GM12878 (cell line): Measurements from ENCODE around the gene TUT4. TPM values are rescaled to one million over a fixed set of nuclear protein-coding genes. Genes with fewer than 3 reads are reported as not detected.

Experiments used
- ATAC-seq: fragments of 200-7000 bp; cut with Tn5 transposase; 3 replicates; pipeline ENCODE4 v1.9.1; 2020; ENCODE audit warnings: mild to moderate bottlenecking, moderate library complexity
- Bru-seq: library from RNA; stranded (reverse); fragments of 400-500 nt; gene quantifications from one replicate; lab custom pipeline; 2021; lab: Mats Ljungman, UMichigan
- BruChase-seq, 2 experiments: library from RNA; stranded (reverse); fragments of 400-500 nt; gene quantifications; one replicate each; lab custom pipeline; 2021; lab: Mats Ljungman, UMichigan
- BruUV-seq: library from RNA; stranded (reverse); fragments of 400-500 nt; replicated peaks from 2 replicates; lab custom pipeline; 2021; lab: Mats Ljungman, UMichigan
- CTCF ChIA-PET: fragments of 300-600 bp; sonication (Branson Sonifier 250); formaldehyde crosslinking; extraction: SDS; loops from one replicate; lab custom pipeline; 2021; ENCODE audit warnings: inconsistent platforms; lab: Yijun Ruan, JAX
- POLR2A ChIA-PET: fragments of 350-600 bp; formaldehyde crosslinking; extraction: SDS; loops from one replicate; lab custom pipeline; 2021; ENCODE audit warnings: inconsistent platforms; lab: Charles Lee
- RAD21 ChIA-PET: fragments of 300-600 bp; sonication (Branson Sonifier 250); formaldehyde crosslinking; loops from one replicate; lab custom pipeline; 2023; ENCODE audit warnings: antibody characterized with exemption; ENCODE audit not compliant: unreplicated experiment; lab: Charles Lee
- SMC1A ChIA-PET: fragments of 300-600 bp; sonication (Branson Sonifier 250); formaldehyde crosslinking; loops from one replicate; lab custom pipeline; 2023; ENCODE audit not compliant: unreplicated experiment, uncharacterized antibody; lab: Charles Lee
- DNase-seq: peaks from one replicate; pipeline ENCODE4 v3.0.0-alpha.2; 2011; ENCODE audit warnings: low read depth, low spot score
- FAIRE-seq: peaks from 3 replicates; lab custom pipeline; 2011; peaks lifted over from hg19 to GRCh38; lab: Jason Lieb, UNC
- H2AFZ ChIP-seq: 2 replicates; pipeline ENCODE4 v1.6.0; 2011; ENCODE audit warnings: low read depth, low read length, control low read depth; ENCODE audit not compliant: control insufficient read depth
- H3K27ac ChIP-seq: 2 replicates; pipeline ENCODE4 v1.5.1; 2011; ENCODE audit warnings: control low read depth; ENCODE audit not compliant: control insufficient read depth, insufficient read depth
- H3K27me3 ChIP-seq, 2 experiments: replicated peaks in 1 of 2; 2 replicates each; pipeline versions ENCODE4 v1.6.0 to v1.6.1; 2011; ENCODE audit warnings: low read length in 1 of 2; ENCODE audit not compliant: control insufficient read depth in 2 of 2, insufficient read depth in 2 of 2
- H3K36me3 ChIP-seq, 2 experiments: 2 replicates each; pipeline ENCODE4 v1.5.1; 2011; ENCODE audit warnings: low read length in 1 of 2; ENCODE audit not compliant: control insufficient read depth in 2 of 2, insufficient read depth in 2 of 2
- H3K4me1 ChIP-seq: 2 replicates; pipeline ENCODE4 v1.6.1; 2011; ENCODE audit warnings: mild to moderate bottlenecking, low read length, moderate library complexity, mixed read lengths; ENCODE audit not compliant: control insufficient read depth, insufficient read depth
- H3K4me2 ChIP-seq: 2 replicates; pipeline ENCODE4 v1.6.0; 2011; ENCODE audit warnings: control low read depth; ENCODE audit not compliant: control insufficient read depth, insufficient read depth
- H3K4me3 ChIP-seq: fragments of 200-600 bp; sonication (generic); 2 replicates; pipeline ENCODE4 v1.5.1; 2016
- H3K79me2 ChIP-seq: 2 replicates; pipeline ENCODE4 v1.6.0; 2011; ENCODE audit warnings: low read length; ENCODE audit not compliant: control insufficient read depth, insufficient read depth
- H3K9ac ChIP-seq: 2 replicates; pipeline ENCODE4 v1.8.0; 2011; ENCODE audit warnings: low read length, control low read depth, mixed read lengths; ENCODE audit not compliant: control insufficient read depth, insufficient read depth
- H3K9me3 ChIP-seq: replicated peaks from 3 replicates; pipeline ENCODE4 v1.5.1; 2011; ENCODE audit warnings: mild to moderate bottlenecking, low read length; ENCODE audit not compliant: control insufficient read depth, insufficient read depth
- H4K20me1 ChIP-seq: 2 replicates; pipeline ENCODE4 v1.6.0; 2011; ENCODE audit not compliant: control insufficient read depth, insufficient read depth
- EP300 ChIP-seq, 2 experiments: fragments of 150-350 bp in 1 of 2; IDR thresholded peaks; 2 replicates each; pipeline ENCODE4 v1.6.1; 2011 to 2012; ENCODE audit warnings: low read depth in 2 of 2, low read length in 2 of 2, borderline replicate concordance in 1 of 2, improper control_type of control experiment in 1 of 2, inconsistent platforms in 1 of 2; ENCODE audit not compliant: control insufficient read depth in 1 of 2
- NR2C1 ChIP-seq: fragments of 450-650 bp; IDR thresholded peaks from 2 replicates; pipeline ENCODE4 v1.6.1; 2017; ENCODE audit warnings: antibody characterized with exemption, mild to moderate bottlenecking, moderate library complexity
- SMARCA5 ChIP-seq: fragments of 450-650 bp; IDR thresholded peaks from 2 replicates; pipeline ENCODE4 v1.6.1; 2017; ENCODE audit warnings: mild to moderate bottlenecking
- SUPT20H ChIP-seq: IDR thresholded peaks from 2 replicates; pipeline ENCODE4 v1.6.1; 2011; ENCODE audit warnings: low read depth, mild to moderate bottlenecking, low read length, moderate library complexity, borderline replicate concordance; ENCODE audit not compliant: control insufficient read depth
- YY1 ChIP-seq: IDR thresholded peaks from 2 replicates; pipeline ENCODE4 v1.6.1; 2011; ENCODE audit warnings: low read depth, mild to moderate bottlenecking, low read length
- ZNF207 ChIP-seq: fragments of 450-650 bp; IDR thresholded peaks from 2 replicates; pipeline ENCODE4 v1.6.1; 2014; ENCODE audit warnings: antibody characterized with exemption, mild to moderate bottlenecking, borderline replicate concordance
- WGBS: methylation state at CpG from one replicate; pipeline ENCODE4 v1.1.6; 2016; ENCODE audit warnings: low lambda C conversion rate; ENCODE audit not compliant: insufficient replicate concordance, insufficient coverage; ENCODE audit errors: missing lambda C conversion rate; 5-methylcytosine and 5-hydroxymethylcytosine counted together
- in situ Hi-C: fragments of 300-500 bp; cut with MboI; formaldehyde crosslinking; loops from 9 replicates; pipeline ENCODE4 v1.14.3; 2018; ENCODE audit warnings: mixed read lengths
- intact Hi-C: fragments of 100-400 bp; cut with micrococcal nuclease; formaldehyde crosslinking; loops from one replicate; pipeline ENCODE4 v1.14.2; 2022; ENCODE audit not compliant: unreplicated experiment
- long read RNA-seq, 2 experiments: library from polyadenylated mRNA; unstranded; transcript quantifications; one replicate each; pipeline ENCODE4 v2.0.0, GENCODE V29; 2019 to 2020
- polyA minus RNA-seq, 3 experiments: library from RNA; depleted of rRNA, polyadenylated mRNA; stranded (reverse); fragments of >200 nt; gene quantifications; 2 replicates each; pipeline ENCODE4 v1.2.3, GENCODE V29; 2011
- polyA plus RNA-seq, 11 experiments: library from polyadenylated mRNA; depleted of rRNA in 4 of 11; unstranded in 6 of 11; stranded (reverse) in 5 of 11; fragments of >200 nt; fragmentation: Nextera tagmentation in 4 of 11; fragmentation: Illumina TruSeq in 1 of 11; extraction: Ambion mirVana in 4 of 11; extraction: Trizol in 1 of 11; gene quantifications; 1 replicate in 1 of 11; 2 replicates in 10 of 11; pipeline versions ENCODE4 v1.2.1 to v1.2.3, GENCODE V29; 2011 to 2016; ENCODE audit warnings: inconsistent platforms in 2 of 11, missing spikeins in 2 of 11, low read depth in 1 of 11
- total RNA-seq, 4 experiments: library from RNA; depleted of rRNA in 3 of 4; stranded (reverse); fragments of >200 nt in 3 of 4; fragmentation: Illumina TruSeq in 1 of 4; extraction: Trizol in 1 of 4; gene quantifications; 2 replicates each; pipeline versions ENCODE4 v1.2.1 to v1.2.3, GENCODE V29; 2013 to 2021
- TF ChIP-seq, protein P1 (sequence below): fragments of 450-650 bp; conservative IDR thresholded peaks from 2 replicates; pipeline ENCODE4 v1.6.1; 2017; ENCODE audit warnings: mild to moderate bottlenecking, moderate library complexity
- TF ChIP-seq, protein P2 (sequence below): IDR thresholded peaks from 2 replicates; pipeline ENCODE4 v1.6.1; 2011; ENCODE audit warnings: mild to moderate bottlenecking, low read depth, low read length, moderate library complexity; ENCODE audit not compliant: insufficient replicate concordance

The TUT4 gene
- 252 and 259 TPM in 2 replicates for total RNA-seq (2013; cell fraction: nucleolus; rRNA removed)
- total RNA-seq (2014; rRNA removed) = 26.7 and 32.8 TPM in 2 replicates
- total RNA-seq (2014; rRNA removed; fragmentation: Illumina TruSeq; extraction: Trizol) = 25.9 and 29.5 TPM in 2 replicates
- 27.7 and 28.0 TPM in 2 replicates for total RNA-seq (2021)
- 22.2 TPM for polyA plus RNA-seq (2011; ENCODE audit: low read depth)
- 40.7 and 43.9 TPM in 2 replicates for polyA plus RNA-seq (2011; rRNA removed)
- 33.3 and 42.0 TPM in 2 replicates for polyA plus RNA-seq (2011; cell fraction: cytosol; rRNA removed)
- 116 and 123 TPM in 2 replicates for polyA plus RNA-seq (2011; cell fraction: nucleus; rRNA removed)
- polyA plus RNA-seq (2012) = 35.8 and 41.9 TPM in 2 replicates
- 36.0 and 48.1 TPM in 2 replicates for polyA plus RNA-seq (2014; fragmentation: Illumina TruSeq; extraction: Trizol)
- 10 to 100 TPM in 1 of 2 experiments, 1 to 10 TPM in 1; 9.4 to 11.5 TPM for polyA plus RNA-seq (2014; fragmentation: Nextera tagmentation; extraction: Ambion mirVana)
- 25.9 and 31.1 TPM in 2 replicates for polyA plus RNA-seq (2014; rRNA removed)
- 10 to 100 TPM; 27.6 to 32.9 TPM for polyA plus RNA-seq (2016; fragmentation: Nextera tagmentation; extraction: Ambion mirVana)
- polyA minus RNA-seq (2011; rRNA and poly(A)+ RNA removed) = 24.8 and 27.2 TPM in 2 replicates
- polyA minus RNA-seq (2011; cell fraction: cytosol; rRNA and poly(A)+ RNA removed) = 16.6 and 19.1 TPM in 2 replicates
- polyA minus RNA-seq (2011; cell fraction: nucleus; rRNA and poly(A)+ RNA removed) = 32.0 and 47.8 TPM in 2 replicates
- Bru-seq, nascent RNA = percentile 82 among the genes with signal in this experiment
- BruChase-seq, experiment 1, labeled RNA remaining after a 6-hour chase = percentile 85 among the genes with signal in this experiment
- BruChase-seq, experiment 2, labeled RNA remaining after a 2-hour chase = percentile 87 among the genes with signal in this experiment
- long read RNA-seq, experiment 1, partial matches to known transcripts = 6 of 8 reads
- long read RNA-seq, experiment 1, other reads (novel, unspliced or antisense) = 2 of 8 reads
- long read RNA-seq, experiment 2, partial matches to known transcripts = 32 of 49 reads
- long read RNA-seq, experiment 2, other reads (novel, unspliced or antisense) = 13 of 49 reads

DNA sequence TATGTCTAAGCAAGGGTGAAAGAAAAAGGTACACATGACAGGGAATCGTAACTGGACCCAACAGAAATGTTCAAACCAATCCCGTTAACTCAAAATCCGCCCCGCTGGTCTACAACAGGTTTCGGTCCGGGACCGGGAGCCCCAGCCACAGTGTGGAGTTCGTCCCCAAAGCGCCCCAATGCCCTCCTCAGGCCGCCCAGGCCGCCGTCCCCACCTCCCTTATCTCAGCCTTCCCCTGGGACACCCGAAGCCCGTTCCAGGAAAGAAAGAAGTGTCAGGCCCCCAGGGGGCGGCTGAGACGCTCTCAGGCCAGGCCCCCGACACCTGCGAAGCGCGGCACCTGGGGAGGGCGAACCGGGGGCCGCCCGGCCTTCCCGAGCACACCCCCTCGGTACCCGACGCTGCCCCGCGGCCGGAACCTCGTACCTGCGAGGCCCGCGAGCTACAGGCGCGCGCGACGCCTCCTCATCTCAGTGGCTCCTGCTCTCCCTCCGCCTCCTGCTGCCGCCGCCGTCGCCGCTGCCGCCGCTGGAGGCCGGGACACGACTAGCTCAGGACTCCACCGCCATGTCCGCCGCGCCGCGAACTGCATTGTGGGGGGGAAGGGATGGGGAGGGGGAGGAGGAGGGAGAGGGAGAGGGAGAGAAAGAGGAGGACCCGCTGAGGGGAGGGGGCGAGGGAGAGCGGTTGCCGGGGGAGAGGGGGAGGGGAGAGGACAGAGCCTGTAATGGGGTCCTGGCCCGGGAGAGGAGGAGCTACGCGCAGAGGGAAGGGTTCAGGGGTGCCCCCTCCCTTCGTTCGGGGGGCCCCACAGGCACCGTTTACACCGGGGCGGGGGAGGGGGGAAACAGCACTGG is at the start of gene TUT4:
TSS of gene TUT4 (minus strand) at position 588 of the 857 bp plus-strand sequence. CDS start 26,812 bp downstream, outside the sequence.
- peak within 1 kb of the TSS; percentile 81 for H3K4me3 ChIP-seq
- no peak for FAIRE-seq
- TF ChIP-seq NR2C1 = no peak
- no peak for TF ChIP-seq SUPT20H
- TF ChIP-seq, protein P1, sequence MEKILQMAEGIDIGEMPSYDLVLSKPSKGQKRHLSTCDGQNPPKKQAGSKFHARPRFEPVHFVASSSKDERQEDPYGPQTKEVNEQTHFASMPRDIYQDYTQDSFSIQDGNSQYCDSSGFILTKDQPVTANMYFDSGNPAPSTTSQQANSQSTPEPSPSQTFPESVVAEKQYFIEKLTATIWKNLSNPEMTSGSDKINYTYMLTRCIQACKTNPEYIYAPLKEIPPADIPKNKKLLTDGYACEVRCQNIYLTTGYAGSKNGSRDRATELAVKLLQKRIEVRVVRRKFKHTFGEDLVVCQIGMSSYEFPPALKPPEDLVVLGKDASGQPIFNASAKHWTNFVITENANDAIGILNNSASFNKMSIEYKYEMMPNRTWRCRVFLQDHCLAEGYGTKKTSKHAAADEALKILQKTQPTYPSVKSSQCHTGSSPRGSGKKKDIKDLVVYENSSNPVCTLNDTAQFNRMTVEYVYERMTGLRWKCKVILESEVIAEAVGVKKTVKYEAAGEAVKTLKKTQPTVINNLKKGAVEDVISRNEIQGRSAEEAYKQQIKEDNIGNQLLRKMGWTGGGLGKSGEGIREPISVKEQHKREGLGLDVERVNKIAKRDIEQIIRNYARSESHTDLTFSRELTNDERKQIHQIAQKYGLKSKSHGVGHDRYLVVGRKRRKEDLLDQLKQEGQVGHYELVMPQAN = no peak
- TF ChIP-seq SMARCA5 = peak; percentile 28; the same call in 1 of the 2 replicates
- 0 out of 2 replicates have a peak, but pooled peaks have one; percentile 32 for TF ChIP-seq ZNF207
- no peak for TF ChIP-seq EP300 (IDR thresholded peaks at IDR 0.05; ENCODE audit: borderline replicate concordance in 1 of 2, control insufficient read depth in 1 of 2, low read depth in 2 of 2, low read length in 2 of 2)
- TF ChIP-seq YY1 = peak; percentile 90
- TF ChIP-seq, protein P2, sequence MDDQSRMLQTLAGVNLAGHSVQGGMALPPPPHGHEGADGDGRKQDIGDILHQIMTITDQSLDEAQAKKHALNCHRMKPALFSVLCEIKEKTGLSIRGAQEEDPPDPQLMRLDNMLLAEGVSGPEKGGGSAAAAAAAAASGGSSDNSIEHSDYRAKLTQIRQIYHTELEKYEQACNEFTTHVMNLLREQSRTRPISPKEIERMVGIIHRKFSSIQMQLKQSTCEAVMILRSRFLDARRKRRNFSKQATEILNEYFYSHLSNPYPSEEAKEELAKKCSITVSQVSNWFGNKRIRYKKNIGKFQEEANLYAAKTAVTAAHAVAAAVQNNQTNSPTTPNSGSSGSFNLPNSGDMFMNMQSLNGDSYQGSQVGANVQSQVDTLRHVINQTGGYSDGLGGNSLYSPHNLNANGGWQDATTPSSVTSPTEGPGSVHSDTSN = no peak

More for the DNA sequence above, at the start of gene TUT4:
- DNase-seq = no peak
- Histone ChIP-seq H4K20me1 (no peaks in the 10 kb centered on the region), H2AFZ (peak within 1 kb of the TSS; percentile 94), H3K4me1 (peaks cover 4% of the 10 kb centered on the region), H3K9ac (peak within 1 kb of the TSS; percentile 90), H3K79me2 (peaks cover 37% of the 10 kb centered on the region), H3K4me2 (peak within 1 kb of the TSS; percentile 96), H3K9me3 (no peaks in the 10 kb centered on the region; the same call in 2 of the 3 replicates), H3K36me3 (no peaks in the 10 kb centered on the region), H3K27ac (peak within 1 kb of the TSS; percentile 86), H3K27me3 (0 out of 4 replicates have a peak, but pooled peaks cover 0 to 6% of the 10 kb centered on the region in 2 experiments)
- no TSS peak for BruUV-seq
- POLR2A ChIA-PET = interaction anchor here (0.6 to 1.5 kb wide), 11 partner anchors 9 to 1036 kb away, joined by 3 to 6 read pairs (median 4); no protein-coding TSS in a partner anchor
- intact Hi-C loops (loop anchor here (10.0 kb wide), 1 partner anchor 132 kb away; no protein-coding TSS in a partner anchor), in situ Hi-C loops (no loop called here)
- SMC1A ChIA-PET = interaction anchor here (0.7 to 1.4 kb wide), 6 partner anchors 22 to 133 kb away, joined by 3 to 4 read pairs (median 3); no protein-coding TSS in a partner anchor
- CTCF ChIA-PET = interaction anchor here (0.7 to 1.9 kb wide), 3 partner anchors 15 to 133 kb away, joined by 3 to 6 read pairs (median 3); no protein-coding TSS in a partner anchor
- WGBS = under 1% methylated on average over 45 of the region's 68 CpGs
- ATAC-seq = peak; percentile 78
- RAD21 ChIA-PET = interaction anchor here (0.6 to 2.1 kb wide), 18 partner anchors 15 to 375 kb away, joined by 3 to 19 read pairs (median 4); partner anchors contain the start of genes ORC1 and PRPF38A
